Measurements from ENCODE around the gene IGIP. TPM values are rescaled to one million over a fixed set of nuclear protein-coding genes. Genes with fewer than 3 reads are reported as not detected.

IGIP gene
- total RNA-seq, 4 donors from 2014 or later = 2.9 to 12.4 (median 6.5) TPM

DNA sequence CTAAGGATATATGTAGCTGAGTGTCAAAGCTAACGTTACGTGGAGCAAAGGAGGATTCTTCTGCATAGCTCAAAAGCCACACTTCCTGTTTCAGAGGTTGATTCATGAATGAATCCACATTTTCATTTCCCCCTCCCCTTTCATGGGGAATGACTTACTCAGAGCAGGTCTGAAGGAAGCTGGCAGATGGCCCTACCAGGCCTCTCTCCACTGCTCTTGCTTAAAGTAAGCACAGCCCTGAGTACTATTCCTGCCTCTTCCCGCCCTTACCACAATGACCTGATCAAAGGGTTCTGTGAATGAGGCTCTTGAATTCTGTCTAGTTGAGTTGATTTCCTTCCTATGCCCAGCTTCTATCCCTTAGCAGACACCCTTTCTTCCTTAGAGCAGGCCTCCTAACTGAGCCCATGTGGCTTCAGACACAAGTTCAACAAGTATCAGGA, 6.3 kb downstream of the IGIP start:
- WGBS, 2 donors = 19 to 32% methylated on average over 3 of the region's 3 CpGs
- H3K27ac ChIP-seq = no peak overlapping the region
- H3K27me3 ChIP-seq = no peaks in the 10 kb centered on the region
- peaks cover 3 to 17% (median 6%) of the 10 kb centered on the region in 3 donors for H3K4me1 ChIP-seq
- intact Hi-C loops (cut with DNase I) = no loop called here
- DNase-seq = no peak
- H3K4me3 ChIP-seq = no peak overlapping the region
- H3K9me3 ChIP-seq = no peaks in the 10 kb centered on the region
- H3K36me3 ChIP-seq = no peaks in the 10 kb centered on the region
- TF ChIP-seq POLR2A (IDR thresholded peaks at IDR 0.05) = no peak
- TF ChIP-seq, protein P1, sequence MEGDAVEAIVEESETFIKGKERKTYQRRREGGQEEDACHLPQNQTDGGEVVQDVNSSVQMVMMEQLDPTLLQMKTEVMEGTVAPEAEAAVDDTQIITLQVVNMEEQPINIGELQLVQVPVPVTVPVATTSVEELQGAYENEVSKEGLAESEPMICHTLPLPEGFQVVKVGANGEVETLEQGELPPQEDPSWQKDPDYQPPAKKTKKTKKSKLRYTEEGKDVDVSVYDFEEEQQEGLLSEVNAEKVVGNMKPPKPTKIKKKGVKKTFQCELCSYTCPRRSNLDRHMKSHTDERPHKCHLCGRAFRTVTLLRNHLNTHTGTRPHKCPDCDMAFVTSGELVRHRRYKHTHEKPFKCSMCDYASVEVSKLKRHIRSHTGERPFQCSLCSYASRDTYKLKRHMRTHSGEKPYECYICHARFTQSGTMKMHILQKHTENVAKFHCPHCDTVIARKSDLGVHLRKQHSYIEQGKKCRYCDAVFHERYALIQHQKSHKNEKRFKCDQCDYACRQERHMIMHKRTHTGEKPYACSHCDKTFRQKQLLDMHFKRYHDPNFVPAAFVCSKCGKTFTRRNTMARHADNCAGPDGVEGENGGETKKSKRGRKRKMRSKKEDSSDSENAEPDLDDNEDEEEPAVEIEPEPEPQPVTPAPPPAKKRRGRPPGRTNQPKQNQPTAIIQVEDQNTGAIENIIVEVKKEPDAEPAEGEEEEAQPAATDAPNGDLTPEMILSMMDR (IDR thresholded peaks at IDR 0.05) = no peak

GRCh38 chr5:140133514-140134167, 7.9 kb downstream of the IGIP start:
- Histone ChIP-seq H3K9me3 (no peaks in the 10 kb centered on the region), H3K27me3 (no peaks in the 10 kb centered on the region), H3K36me3 (no peaks in the 10 kb centered on the region), H3K27ac (no peak overlapping the region), H3K4me3 (no peak overlapping the region), H3K4me1 (peaks cover 3 to 17% (median 6%) of the 10 kb centered on the region in 3 donors)
- WGBS, 2 donors = 80 to 94% methylated on average over 4 of the region's 4 CpGs
- intact Hi-C loops (cut with DNase I) = no loop called here
- DNase-seq = no peak
- no peak for TF ChIP-seq POLR2A (IDR thresholded peaks at IDR 0.05)
- TF ChIP-seq, protein P1 (IDR thresholded peaks at IDR 0.05) = no peak

GRCh38 chr5:140134277-140134935, 8.7 kb downstream of the IGIP start:
- intact Hi-C loops (cut with DNase I) = no loop called here

DNA sequence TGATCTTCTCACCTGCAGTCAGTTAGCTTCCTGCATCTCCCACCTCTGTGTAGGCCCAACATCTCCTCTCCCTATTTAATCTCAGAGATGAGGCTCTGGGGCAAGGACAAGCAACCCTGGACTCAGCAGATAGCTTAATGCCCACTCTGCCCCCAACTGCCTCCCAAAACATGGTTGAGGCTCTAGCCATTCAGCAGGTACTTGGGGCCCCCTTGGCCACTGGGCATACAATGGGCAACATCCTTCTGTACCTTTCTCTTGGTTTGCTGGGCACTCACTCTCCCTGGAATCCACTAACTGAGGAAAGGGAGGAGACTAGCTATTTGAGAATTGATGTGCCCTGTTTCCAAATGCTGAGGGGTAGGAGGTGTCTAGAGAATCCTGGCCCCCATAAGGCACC, 9.4 kb downstream of the IGIP start:
- no peaks in the 10 kb centered on the region for H3K27me3 ChIP-seq
- no peak overlapping the region for H3K4me3 ChIP-seq
- no peaks in the 10 kb centered on the region for H3K9me3 ChIP-seq
- TF ChIP-seq, protein P1 (IDR thresholded peaks at IDR 0.05) = no peak
- no peak for TF ChIP-seq POLR2A (IDR thresholded peaks at IDR 0.05)
- no peaks in the 10 kb centered on the region for H3K36me3 ChIP-seq
- no peak overlapping the region for H3K27ac ChIP-seq
- DNase-seq = no peak
- intact Hi-C loops (cut with DNase I) = no loop called here
- peaks cover 3 to 18% (median 6%) of the 10 kb centered on the region in 3 donors for H3K4me1 ChIP-seq

More at GRCh38 chr5:140134277-140134935, 8.7 kb downstream of the IGIP start:
- no peaks in the 10 kb centered on the region for H3K9me3 ChIP-seq
- WGBS, 2 donors = 90 to 94% methylated on average over 2 of the region's 2 CpGs
- no peaks in the 10 kb centered on the region for H3K36me3 ChIP-seq
- H3K27ac ChIP-seq = no peak overlapping the region
- H3K4me1 ChIP-seq = peaks cover 3 to 17% (median 6%) of the 10 kb centered on the region in 3 donors
- no peaks in the 10 kb centered on the region for H3K27me3 ChIP-seq
- H3K4me3 ChIP-seq = no peak overlapping the region
- no peak for DNase-seq
- TF ChIP-seq POLR2A (IDR thresholded peaks at IDR 0.05) = no peak
- TF ChIP-seq, protein P1 (IDR thresholded peaks at IDR 0.05) = no peak

DNA sequence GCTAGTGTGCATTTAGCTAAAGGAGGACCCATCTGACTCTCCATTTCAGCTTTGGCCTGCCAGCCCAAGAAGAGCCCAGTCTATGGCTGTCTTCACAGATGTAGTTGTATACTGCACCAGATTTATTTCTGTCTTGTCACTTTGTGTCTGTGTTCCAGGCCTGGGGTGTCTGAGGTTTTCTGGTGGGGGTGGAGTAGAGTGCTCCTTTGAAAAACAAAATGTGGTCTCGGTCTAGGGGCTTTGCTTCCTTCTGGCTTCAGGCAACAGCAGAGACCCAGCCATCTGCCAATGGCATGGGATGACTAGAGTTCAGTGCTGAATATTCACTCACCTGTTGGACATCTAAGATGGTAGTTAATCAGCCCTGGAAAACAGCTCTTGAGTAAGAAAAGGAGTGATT, 10.9 kb downstream of the IGIP start:
- whole genome bisulfite sequencing, 2 donors = 100% methylated on average over 1 of the region's 1 CpG; no CpG with 5 or more reads in 1 of the 2 donors
- Histone ChIP-seq H3K4me1 (peaks cover 5 to 25% (median 20%) of the 10 kb centered on the region in 3 donors), H3K9me3 (no peaks in the 10 kb centered on the region), H3K27ac (no peak overlapping the region), H3K36me3 (no peaks in the 10 kb centered on the region), H3K27me3 (no peaks in the 10 kb centered on the region), H3K4me3 (no peak overlapping the region)
- no peak for TF ChIP-seq POLR2A (IDR thresholded peaks at IDR 0.05)
- TF ChIP-seq, protein P1 (IDR thresholded peaks at IDR 0.05) = no peak
- DNase-seq = no peak
- intact Hi-C loops (cut with DNase I) = no loop called here

All from esophagus squamous epithelium (tissue), 5 donors.